IgD-negative memory B cell (primary cell): ENCODE results near the gene SPACA9. TPM values are rescaled to one million over a fixed set of nuclear protein-coding genes. Genes with fewer than 3 reads are reported as not detected.

Experiments used
- H3K27ac Mint-ChIP-seq, 3 donors: one replicate each; pipeline ENCODE4 v1.8.0; 2020 to 2022; ENCODE audit warnings: mild to moderate bottlenecking in 3 of 3, mixed read lengths in 3 of 3, moderate library complexity in 1 of 3
- H3K27me3 Mint-ChIP-seq: one replicate; pipeline ENCODE4 v1.8.0; 2021; ENCODE audit warnings: mixed read lengths
- H3K36me3 Mint-ChIP-seq: one replicate; pipeline ENCODE4 v1.8.0; 2020; ENCODE audit warnings: mild to moderate bottlenecking, mixed read lengths
- H3K4me1 Mint-ChIP-seq, 3 donors: one replicate each; pipeline ENCODE4 v1.8.0; 2020 to 2022; ENCODE audit warnings: mixed read lengths in 3 of 3, mild to moderate bottlenecking in 1 of 3
- H3K4me3 Mint-ChIP-seq, 4 donors: one replicate each; pipeline ENCODE4 v1.8.0; 2020 to 2022; ENCODE audit warnings: mild to moderate bottlenecking in 4 of 4, mixed read lengths in 4 of 4, moderate library complexity in 3 of 4
- H3K9me3 Mint-ChIP-seq, 3 donors: one replicate each; pipeline ENCODE4 v1.8.0; 2020 to 2021; ENCODE audit warnings: mixed read lengths in 3 of 3, mild to moderate bottlenecking in 1 of 3
- polyA plus RNA-seq: library from polyadenylated mRNA; unstranded; fragments of 300-500 nt; fragmentation: Illumina TruSeq; gene quantifications from one replicate; pipeline ENCODE4 v1.2.3, GENCODE V29; 2021

Gene SPACA9
- 4.6 TPM for polyA plus RNA-seq

DNA sequence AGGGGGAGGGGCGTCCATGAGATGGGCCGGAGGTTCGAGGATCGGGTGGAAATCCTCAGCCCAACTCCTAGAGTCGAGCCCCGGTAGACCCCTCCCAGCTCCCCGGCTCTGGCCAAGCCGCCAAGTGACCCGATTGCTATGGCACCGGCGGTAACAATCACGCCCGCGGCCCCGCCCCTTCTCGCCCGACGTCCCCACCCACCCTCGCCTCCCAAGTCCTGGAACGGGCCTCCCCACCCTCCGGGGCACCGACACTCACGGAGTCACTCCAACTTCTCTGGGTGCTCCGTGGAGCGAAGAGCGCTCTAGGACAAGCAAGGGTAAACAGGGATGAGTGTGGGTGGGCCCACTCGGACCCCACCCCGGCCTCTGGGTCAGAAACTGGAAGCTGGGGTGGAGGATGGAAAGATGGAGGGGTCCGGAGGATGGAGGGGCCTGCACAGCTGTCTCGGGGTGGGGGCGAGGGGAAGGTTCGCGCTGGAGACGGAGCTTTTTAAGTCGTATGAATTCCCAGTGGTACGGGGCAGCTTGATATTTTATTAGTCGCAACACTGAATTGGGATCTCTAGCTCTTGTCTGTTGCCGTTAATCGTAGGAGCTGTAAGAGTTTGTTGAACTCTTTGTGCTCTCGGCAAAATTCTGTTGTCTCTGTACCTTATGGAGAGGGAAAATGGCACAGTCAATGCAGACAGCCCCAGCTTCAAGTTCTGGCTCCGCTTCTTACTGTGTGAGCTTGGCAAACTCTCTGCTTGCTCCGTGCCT, at the start of gene SPACA9:
Gene SPACA9 (plus strand): TSS at position 204 of the 762 bp plus-strand sequence. CDS start 5,050 bp downstream, outside the sequence.
- Mint-ChIP-seq H3K27me3 (peaks cover 2% of the 10 kb centered on the region), H3K4me3 (peak within 1 kb of the TSS; percentile 81 to 97 (median 91)), H3K36me3 (no peaks in the 10 kb centered on the region), H3K27ac (peak within 1 kb of the TSS; percentile 84 to 98 (median 88)), H3K4me1 (peaks cover 9 to 14% (median 10%) of the 10 kb centered on the region in 3 donors), H3K9me3 (no peaks in the 10 kb centered on the region)

DNA sequence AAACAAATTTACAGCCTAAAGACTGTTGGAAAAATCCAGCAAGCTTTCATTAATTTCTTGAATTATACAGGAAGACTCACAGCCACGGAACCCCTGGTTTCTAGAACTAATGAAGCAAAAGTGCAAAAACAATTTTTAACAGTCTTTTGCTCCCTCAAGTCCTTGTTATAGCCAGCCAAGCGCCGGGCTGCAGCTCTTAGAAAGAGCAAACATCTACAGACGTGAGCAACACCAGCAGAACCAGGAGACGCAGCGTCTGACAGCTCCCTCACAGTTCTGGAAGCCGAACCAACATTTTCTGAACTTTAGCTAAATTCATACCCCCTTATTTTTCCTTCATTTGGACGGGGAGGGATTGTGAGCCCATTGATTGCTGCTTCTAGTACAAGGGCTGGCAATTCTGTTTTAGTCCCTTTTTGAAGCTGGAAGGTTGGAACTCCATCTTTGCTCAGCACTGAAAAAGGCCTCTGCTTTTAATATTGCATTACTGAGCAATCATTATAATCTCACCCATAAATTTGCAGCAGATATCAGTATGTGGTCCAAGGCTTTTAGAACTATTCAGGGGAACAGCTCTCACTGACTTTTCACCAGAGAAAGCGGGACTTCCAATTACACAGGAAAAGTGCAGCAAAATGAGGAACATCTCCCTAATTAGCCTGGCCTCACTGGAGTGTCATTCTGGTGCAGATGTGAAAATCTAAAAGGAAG, 46.4 kb upstream of the SPACA9 start:
- no peak overlapping the region for H3K4me3 Mint-ChIP-seq
- no peaks in the 10 kb centered on the region for H3K27me3 Mint-ChIP-seq
- no peaks in the 10 kb centered on the region for H3K9me3 Mint-ChIP-seq
- H3K36me3 Mint-ChIP-seq, result peaks cover 3% of the 10 kb centered on the region
- H3K27ac Mint-ChIP-seq, result no peak overlapping the region
- H3K4me1 Mint-ChIP-seq, result no peaks in the 10 kb centered on the region

DNA sequence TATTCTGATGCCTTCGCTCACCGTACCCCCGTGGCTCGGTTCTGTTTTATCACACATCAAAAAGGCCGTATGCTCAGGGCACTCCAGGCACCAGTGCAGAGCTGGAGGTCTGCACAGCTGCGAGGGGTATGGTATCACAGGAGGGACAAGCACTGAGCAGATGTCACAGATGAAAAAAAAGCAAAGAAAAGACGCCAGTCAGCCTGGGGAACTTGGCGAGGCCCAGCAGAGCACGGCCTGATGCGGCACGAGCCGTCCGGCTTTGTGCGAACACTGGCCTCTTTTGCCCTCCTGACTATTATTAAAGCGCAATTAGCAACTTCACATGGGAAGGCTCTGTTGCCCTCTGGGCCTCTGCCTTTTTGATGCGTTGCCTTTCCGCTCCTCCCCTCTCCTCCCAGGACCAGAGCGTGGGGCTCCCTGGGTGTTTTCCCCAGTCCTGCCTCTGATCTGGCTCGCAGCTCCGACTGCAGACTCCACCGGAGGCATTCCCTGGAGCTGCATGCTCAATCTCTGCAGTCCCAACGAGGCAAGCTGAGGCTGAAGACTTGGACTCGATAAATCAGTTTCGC, 45.1 kb upstream of the SPACA9 start:
- Mint-ChIP-seq H3K4me3 (peak overlapping the region in 1 of 4 donors; percentile 63), H3K9me3 (no peaks in the 10 kb centered on the region)

DNA sequence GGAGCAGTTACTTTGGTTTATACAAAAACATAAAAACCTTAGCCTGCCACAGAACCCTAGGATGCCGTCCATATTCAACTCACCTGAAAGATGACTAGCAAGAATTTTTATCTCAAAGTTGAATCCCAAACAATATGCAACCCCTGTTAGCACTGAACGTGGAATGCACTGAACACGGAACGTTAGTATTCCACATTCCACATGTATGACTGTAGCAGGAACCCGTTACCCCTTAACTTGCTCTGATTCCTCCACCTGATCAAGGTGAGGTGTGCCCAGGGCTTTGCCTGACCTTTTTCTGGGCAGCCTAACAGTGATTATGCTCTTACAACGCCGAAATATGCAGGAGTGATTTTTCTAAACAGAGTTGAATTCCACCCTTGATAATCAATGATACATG, 44.4 kb upstream of the SPACA9 start:
- H3K4me1 Mint-ChIP-seq, result peaks cover 0 to 1% (median 0%) of the 10 kb centered on the region in 3 donors
- no peak overlapping the region for H3K4me3 Mint-ChIP-seq
- H3K36me3 Mint-ChIP-seq, result peaks cover 5% of the 10 kb centered on the region
- no peak overlapping the region for H3K27ac Mint-ChIP-seq
- H3K9me3 Mint-ChIP-seq, result no peaks in the 10 kb centered on the region
- H3K27me3 Mint-ChIP-seq, result no peaks in the 10 kb centered on the region

More for the DNA sequence above, 45.1 kb upstream of the SPACA9 start:
- H3K27me3 Mint-ChIP-seq, result no peaks in the 10 kb centered on the region
- no peak overlapping the region for H3K27ac Mint-ChIP-seq
- H3K36me3 Mint-ChIP-seq, result peaks cover 5% of the 10 kb centered on the region
- H3K4me1 Mint-ChIP-seq, result no peaks in the 10 kb centered on the region

DNA sequence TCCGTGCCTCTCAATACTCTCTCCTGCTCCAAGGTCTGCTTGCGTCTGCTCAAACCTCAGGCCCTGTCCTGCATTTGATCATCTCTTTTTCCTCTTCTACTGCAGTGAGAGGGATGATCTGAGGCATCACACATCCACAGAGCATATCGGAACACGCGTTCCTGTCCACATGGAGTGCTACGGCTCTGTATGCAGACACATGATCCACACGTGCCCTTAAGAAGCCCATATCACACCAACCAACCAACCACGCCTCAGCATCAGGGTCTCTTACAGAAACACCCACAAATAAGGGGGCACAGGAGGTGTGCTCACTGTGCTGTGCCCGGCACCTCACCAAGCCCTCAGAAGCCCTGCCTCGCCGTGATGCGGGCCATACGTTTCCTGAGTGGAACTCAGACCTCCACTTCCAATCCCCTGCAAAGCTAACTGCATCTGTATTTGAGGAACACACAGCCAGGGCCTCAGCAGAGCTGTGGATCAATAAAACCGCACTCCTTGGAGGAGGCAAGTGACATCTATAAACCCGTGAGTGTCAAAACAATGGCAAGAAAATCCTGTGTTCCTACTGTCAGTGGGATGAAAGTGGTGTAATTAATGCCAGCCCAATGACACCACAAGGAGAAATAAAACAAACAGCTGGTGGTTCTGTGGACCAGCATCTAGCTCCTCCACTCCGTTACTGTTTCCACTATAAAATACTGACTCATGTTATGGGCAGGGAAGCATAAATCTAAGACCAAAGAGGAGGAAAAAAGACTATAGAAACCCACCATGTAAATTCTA, 41.0 kb upstream of the SPACA9 start:
- no peak overlapping the region for H3K4me3 Mint-ChIP-seq
- no peak overlapping the region for H3K27ac Mint-ChIP-seq
- peaks cover 5% of the 10 kb centered on the region for H3K36me3 Mint-ChIP-seq
- H3K9me3 Mint-ChIP-seq, result no peaks in the 10 kb centered on the region
- H3K4me1 Mint-ChIP-seq, result peaks cover 0 to 1% (median 0%) of the 10 kb centered on the region in 3 donors
- H3K27me3 Mint-ChIP-seq, result no peaks in the 10 kb centered on the region

DNA sequence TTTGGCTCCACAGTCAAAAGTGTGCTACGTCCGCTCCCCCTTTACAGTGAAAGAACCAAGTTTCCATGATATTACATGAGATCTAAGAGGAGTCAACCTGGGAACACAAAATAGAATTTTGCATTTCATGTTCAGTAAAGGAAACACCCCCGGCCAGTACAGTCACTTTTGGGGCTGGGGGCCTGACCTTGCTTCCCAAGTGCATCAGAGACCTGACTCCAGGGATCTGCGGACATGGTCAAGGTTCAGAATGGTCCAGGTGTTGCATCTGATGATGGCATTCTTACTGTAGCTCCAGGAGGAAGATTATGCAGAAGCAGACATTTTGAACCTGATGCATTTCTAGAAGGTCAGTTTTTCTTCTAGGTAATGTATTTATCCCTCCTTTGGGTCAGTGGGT, 40.4 kb upstream of the SPACA9 start:
- peaks cover 0 to 1% (median 0%) of the 10 kb centered on the region in 3 donors for H3K4me1 Mint-ChIP-seq
- no peaks in the 10 kb centered on the region for H3K9me3 Mint-ChIP-seq
- no peak overlapping the region for H3K4me3 Mint-ChIP-seq

DNA sequence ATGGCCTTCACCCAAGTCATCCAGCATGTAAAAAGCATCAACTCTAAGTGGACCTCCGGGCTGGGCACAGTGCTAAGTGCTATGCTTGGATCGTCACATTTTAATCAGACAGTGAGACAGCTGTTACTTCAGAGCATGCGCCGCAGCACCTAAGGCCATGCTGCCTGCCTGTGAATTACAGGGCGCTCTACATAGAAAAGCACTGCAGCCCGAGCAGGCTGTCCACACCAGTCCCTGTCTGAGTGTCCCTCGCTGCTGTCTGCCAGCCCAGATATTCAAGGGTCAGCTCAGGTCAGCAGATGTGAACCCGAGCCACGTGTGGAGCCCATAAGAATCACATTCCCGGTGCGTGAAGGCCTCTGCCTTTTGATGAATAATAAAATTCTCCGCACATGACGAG, 37.7 kb upstream of the SPACA9 start:
- Mint-ChIP-seq H3K27ac (no peak overlapping the region), H3K27me3 (no peaks in the 10 kb centered on the region), H3K36me3 (peaks cover 3% of the 10 kb centered on the region), H3K4me1 (peaks cover 0 to 2% (median 1%) of the 10 kb centered on the region in 3 donors), H3K4me3 (no peak overlapping the region), H3K9me3 (no peaks in the 10 kb centered on the region)

More for the DNA sequence above, 40.4 kb upstream of the SPACA9 start:
- no peaks in the 10 kb centered on the region for H3K27me3 Mint-ChIP-seq
- H3K27ac Mint-ChIP-seq, result no peak overlapping the region
- H3K36me3 Mint-ChIP-seq, result peaks cover 5% of the 10 kb centered on the region

DNA sequence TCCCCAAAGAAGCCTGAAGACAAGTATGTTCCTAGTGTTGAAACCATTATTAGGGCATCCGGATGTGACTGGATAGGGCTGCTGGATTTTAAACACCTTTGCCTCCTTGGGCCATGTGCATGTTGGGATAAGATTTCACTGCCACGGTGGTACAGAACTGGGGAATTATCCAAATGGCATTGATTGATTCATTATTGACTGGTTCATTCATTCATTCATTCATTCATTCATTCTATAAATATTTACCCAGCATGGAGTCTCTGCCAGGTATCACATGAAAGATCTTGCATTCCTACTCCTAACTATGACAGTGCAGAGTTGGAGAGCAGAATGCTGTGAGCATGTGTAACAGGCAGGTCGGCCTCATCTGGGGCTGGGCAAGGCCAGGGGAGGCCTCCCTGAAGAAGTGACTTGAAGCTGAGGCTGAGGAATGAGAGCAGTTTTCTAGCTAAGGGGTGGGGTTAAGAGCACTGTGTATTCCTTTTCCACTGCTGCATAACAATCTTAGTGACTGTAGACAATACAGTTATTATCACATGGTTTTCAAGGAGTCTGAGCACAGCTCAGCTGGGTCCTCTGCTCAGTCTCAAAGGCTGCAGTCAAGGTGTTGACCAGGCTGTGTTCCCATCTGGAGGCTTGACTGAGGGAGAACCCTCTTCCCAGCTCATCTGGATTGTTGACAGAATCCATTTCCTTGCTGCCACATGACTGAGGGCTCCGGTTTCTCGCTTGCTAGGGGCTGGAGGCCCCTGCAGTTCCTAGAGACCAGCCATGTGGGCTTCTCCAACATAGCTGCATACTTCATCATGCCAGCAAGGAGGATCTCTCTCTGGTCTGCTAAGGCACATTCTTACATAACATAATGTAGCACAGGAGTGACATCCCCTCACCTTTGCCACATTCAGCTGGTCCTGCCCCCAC, 36.3 kb upstream of the SPACA9 start:
- Mint-ChIP-seq H3K9me3 (no peaks in the 10 kb centered on the region), H3K27me3 (no peaks in the 10 kb centered on the region), H3K36me3 (peaks cover 1% of the 10 kb centered on the region), H3K27ac (no peak overlapping the region), H3K4me3 (no peak overlapping the region), H3K4me1 (peaks cover 0 to 4% (median 2%) of the 10 kb centered on the region in 3 donors)

DNA sequence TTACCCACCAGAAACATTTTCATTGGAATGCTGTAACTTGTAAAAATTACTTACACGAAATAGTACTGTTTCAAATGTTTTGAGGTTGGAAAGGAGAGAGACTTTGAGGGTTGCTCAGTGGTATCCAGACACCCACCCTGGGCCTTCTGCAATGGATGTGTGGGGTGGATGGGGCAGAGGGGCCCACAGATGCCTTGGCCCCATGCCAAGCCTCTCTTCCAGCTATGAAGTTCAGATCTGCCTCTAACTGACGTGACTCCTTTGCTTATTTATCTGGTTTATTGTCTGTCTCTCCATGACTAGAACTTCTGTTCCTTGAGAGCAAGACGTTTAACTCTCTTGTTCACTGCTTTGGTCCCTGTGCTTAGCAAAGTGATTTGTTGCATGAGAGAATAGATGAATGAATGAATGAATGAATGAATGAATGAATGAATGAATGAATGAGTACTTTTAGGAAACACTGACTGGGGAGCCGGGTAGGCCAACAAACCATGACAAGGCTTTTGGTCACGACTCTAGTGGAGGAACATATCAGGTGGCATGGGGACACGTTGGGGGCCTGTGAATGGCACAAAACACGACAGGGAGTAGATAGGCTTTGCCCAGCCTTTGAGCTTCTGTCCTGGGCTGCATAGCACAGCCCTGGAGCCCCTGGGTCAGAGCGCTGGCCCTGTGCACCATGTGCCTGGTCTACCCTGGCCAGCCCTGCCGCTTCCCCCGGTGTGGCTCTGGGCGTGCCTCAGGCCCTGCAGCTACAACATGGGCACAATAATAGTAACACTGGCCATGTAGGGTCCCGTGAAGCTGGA, 32.4 kb upstream of the SPACA9 start:
- peaks cover 9 to 14% (median 10%) of the 10 kb centered on the region in 3 donors for H3K4me1 Mint-ChIP-seq
- no peaks in the 10 kb centered on the region for H3K9me3 Mint-ChIP-seq
- no peaks in the 10 kb centered on the region for H3K27me3 Mint-ChIP-seq
- no peak overlapping the region for H3K4me3 Mint-ChIP-seq
- no peaks in the 10 kb centered on the region for H3K36me3 Mint-ChIP-seq
- H3K27ac Mint-ChIP-seq, result no peak overlapping the region

DNA sequence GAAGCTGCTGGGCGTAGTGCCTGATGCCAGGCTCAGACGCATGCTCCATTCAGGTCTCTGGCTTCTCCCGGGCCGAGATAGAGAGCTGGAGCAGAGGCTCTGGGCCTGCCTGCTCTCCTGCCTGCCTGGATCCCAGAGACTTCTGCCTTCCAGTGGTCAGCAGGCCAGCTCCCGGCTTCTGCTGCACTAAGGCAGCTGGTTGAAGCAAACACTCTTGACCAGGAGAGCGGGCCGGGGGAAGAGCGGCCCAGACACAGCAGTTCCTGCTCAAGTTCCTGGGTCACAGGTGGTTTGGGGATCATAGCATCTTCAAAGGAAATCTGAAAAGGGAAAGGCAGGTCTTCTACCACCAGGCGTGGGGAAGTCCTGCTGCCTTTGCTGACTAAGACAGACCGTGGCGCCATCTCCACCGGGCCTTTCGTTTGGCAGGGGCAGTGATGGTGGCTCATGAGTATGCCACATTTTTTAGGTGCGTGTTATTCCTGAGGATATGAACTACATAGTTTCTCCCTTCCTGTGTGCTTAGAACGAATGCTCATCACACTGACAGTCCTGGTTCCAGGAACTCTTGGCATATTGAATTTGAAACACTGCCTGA, 31.7 kb upstream of the SPACA9 start:
- Mint-ChIP-seq H3K9me3 (no peaks in the 10 kb centered on the region), H3K36me3 (no peaks in the 10 kb centered on the region), H3K27ac (no peak overlapping the region), H3K4me1 (peaks cover 10 to 19% (median 13%) of the 10 kb centered on the region in 3 donors), H3K4me3 (peak overlapping the region in 1 of 4 donors; percentile 5), H3K27me3 (no peaks in the 10 kb centered on the region)

DNA sequence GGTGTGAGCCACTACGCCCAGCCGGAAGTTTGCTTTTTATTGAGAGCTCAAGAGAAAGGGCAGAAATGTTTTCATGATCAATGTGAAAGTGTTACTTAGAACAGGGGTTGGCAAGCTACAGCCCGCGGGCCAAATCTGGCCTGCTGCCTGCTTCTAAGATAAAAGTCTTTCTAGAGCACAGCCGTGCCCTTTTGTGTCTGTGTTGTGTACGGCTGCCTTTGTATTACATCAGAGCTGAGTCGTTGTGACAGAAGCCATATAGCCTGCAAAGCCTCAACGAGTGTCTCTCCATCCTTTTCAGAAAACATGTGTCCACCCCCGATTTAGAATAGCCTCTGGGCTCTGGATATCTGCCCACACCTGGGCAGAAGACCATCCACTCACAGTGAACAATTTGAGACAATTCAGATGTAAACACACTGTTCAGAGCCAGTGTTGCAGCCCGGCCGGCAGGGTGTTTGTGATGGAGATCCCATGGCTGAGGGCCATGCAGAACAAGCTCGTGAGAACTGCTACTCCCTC, 29.5 kb upstream of the SPACA9 start:
- Mint-ChIP-seq H3K9me3 (no peaks in the 10 kb centered on the region), H3K27me3 (peaks cover 2% of the 10 kb centered on the region), H3K36me3 (peaks cover 2% of the 10 kb centered on the region), H3K4me3 (peak overlapping the region; percentile 66 to 85 (median 74)), H3K4me1 (peaks cover 8 to 23% (median 14%) of the 10 kb centered on the region in 3 donors), H3K27ac (peak overlapping the region in 2 of 3 donors; percentile 70 to 91)

DNA sequence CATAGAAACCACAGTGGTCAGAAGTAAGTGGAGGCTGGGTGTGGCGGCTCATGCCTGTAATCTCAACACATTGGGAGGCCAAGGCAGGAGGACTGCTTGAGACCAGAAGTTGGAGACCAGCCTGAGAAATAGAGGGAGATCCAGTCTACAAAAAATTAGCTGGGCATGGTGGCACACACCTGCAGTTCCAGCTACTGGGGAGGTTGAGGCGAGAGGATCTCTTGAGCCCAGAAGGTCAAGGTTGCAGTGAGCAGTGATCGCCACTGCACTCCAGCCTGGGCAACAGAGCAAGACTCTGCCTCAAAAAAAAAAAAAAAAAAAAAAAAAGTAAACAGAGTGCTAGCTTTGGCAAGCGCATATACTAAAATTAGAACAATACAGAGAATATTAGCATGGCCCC, 25.2 kb upstream of the SPACA9 start:
- H3K4me3 Mint-ChIP-seq, result peak overlapping the region in 3 of 4 donors; percentile 48 to 92 (median 84)
- peaks cover 15 to 32% (median 21%) of the 10 kb centered on the region in 3 donors for H3K4me1 Mint-ChIP-seq
- no peaks in the 10 kb centered on the region for H3K9me3 Mint-ChIP-seq
- H3K36me3 Mint-ChIP-seq, result peaks cover 2% of the 10 kb centered on the region
- peaks cover 7% of the 10 kb centered on the region for H3K27me3 Mint-ChIP-seq
- peak overlapping the region in 1 of 3 donors; percentile 25 for H3K27ac Mint-ChIP-seq
